SK-N-SH (cell line): ENCODE data around the gene BEST1. TPM values are rescaled to one million over a fixed set of nuclear protein-coding genes. Genes with fewer than 3 reads are reported as not detected.

Source experiments
- CTCF ChIA-PET: fragments of 300-600, 350-600 bp; formaldehyde crosslinking; extraction: SDS; loops from one replicate; lab custom pipeline; 2021; lab: Yijun Ruan, JAX
- POLR2A ChIA-PET: fragments of 350-600 bp; sonication (Branson Sonifier 250); formaldehyde crosslinking; extraction: SDS; loops from one replicate; lab custom pipeline; 2020; ENCODE audit warnings: antibody characterized with exemption, inconsistent platforms; lab: Yijun Ruan, JAX
- DNase-seq: peaks from one replicate; pipeline ENCODE4 v3.0.0; 2012
- H2AFZ ChIP-seq: fragments of 200-600 bp; sonication (generic); 2 replicates; pipeline ENCODE4 v1.8.1; 2016; ENCODE audit warnings: antibody characterized with exemption, mild to moderate bottlenecking, low read depth
- H3F3A ChIP-seq: fragments of 200-600 bp; sonication (generic); replicated peaks from 2 replicates; pipeline ENCODE3; 2016; ENCODE audit warnings: antibody characterized with exemption, mild to moderate bottlenecking; ENCODE audit not compliant: insufficient read depth
- H3K27ac ChIP-seq, 2 experiments: fragments of 200-500 bp in 1 of 2; fragments of 200-600 bp in 1 of 2; sonication (Bioruptor generic) in 1 of 2; sonication (generic), shearing (Covaris generic) in 1 of 2; 2 replicates each; pipeline versions ENCODE4 v1.5.1 to v1.6.1; 2014 to 2016; ENCODE audit warnings: low read depth in 2 of 2, inconsistent platforms in 1 of 2, low read length in 1 of 2, mild to moderate bottlenecking in 1 of 2, mixed read lengths in 1 of 2
- H3K27me3 ChIP-seq: fragments of 200-600 bp; sonication (generic), shearing (Covaris generic); 2 replicates; pipeline ENCODE4 v1.6.1; 2016; ENCODE audit warnings: mixed run types; ENCODE audit not compliant: insufficient read depth
- H3K36me3 ChIP-seq, 2 experiments: fragments of 200-500 bp in 1 of 2; fragments of 200-600 bp in 1 of 2; sonication (Bioruptor generic) in 1 of 2; sonication (generic) in 1 of 2; replicated peaks in 1 of 2; 2 replicates each; pipeline versions ENCODE3 to v1.5.1; 2014 to 2016; ENCODE audit warnings: low read length in 1 of 2, mild to moderate bottlenecking in 1 of 2; ENCODE audit not compliant: insufficient read depth in 2 of 2, control insufficient read depth in 1 of 2
- H3K4me1 ChIP-seq, 2 experiments: fragments of 200-500 bp in 1 of 2; fragments of 200-600 bp in 1 of 2; sonication (Bioruptor generic) in 1 of 2; sonication (generic), shearing (Covaris generic) in 1 of 2; 2 replicates each; pipeline versions ENCODE4 v1.5.1 to v1.6.1; 2014 to 2016; ENCODE audit warnings: low read depth in 1 of 2, low read length in 1 of 2, mixed run types in 1 of 2; ENCODE audit not compliant: insufficient read depth in 2 of 2, control insufficient read depth in 1 of 2
- H3K4me2 ChIP-seq: fragments of 200-600 bp; sonication (generic), shearing (Covaris generic); 2 replicates; pipeline ENCODE4 v1.6.1; 2017; ENCODE audit warnings: mixed run types
- H3K4me3 ChIP-seq, 2 experiments: fragments of 200-500 bp in 1 of 2; fragments of 200-600 bp in 1 of 2; sonication (Bioruptor generic) in 1 of 2; sonication (generic), shearing (Covaris generic) in 1 of 2; 2 replicates each; pipeline versions ENCODE4 v1.5.1 to v1.8.1; 2014 to 2016; ENCODE audit warnings: low read depth in 2 of 2, inconsistent platforms in 1 of 2, low read length in 1 of 2, mild to moderate bottlenecking in 1 of 2, mixed read lengths in 1 of 2, moderate library complexity in 1 of 2
- H3K79me2 ChIP-seq: fragments of 200-600 bp; sonication (generic); 2 replicates; pipeline ENCODE4 v1.8.1; 2017; ENCODE audit warnings: mild to moderate bottlenecking; ENCODE audit not compliant: insufficient read depth
- H3K9ac ChIP-seq: fragments of 200-600 bp; sonication (generic); 2 replicates; pipeline ENCODE4 v1.6.1; 2017; ENCODE audit warnings: mixed run types
- H3K9me2 ChIP-seq: fragments of 200-600 bp; sonication (generic); 2 replicates; pipeline ENCODE4 v1.6.1; 2017; ENCODE audit warnings: mixed run types
- H3K9me3 ChIP-seq: fragments of 200-600 bp; sonication (generic); 2 replicates; pipeline ENCODE4 v1.6.1; 2017; ENCODE audit warnings: mixed run types, mild to moderate bottlenecking, moderate library complexity
- H4K20me1 ChIP-seq: fragments of 200-600 bp; sonication (generic); 2 replicates; pipeline ENCODE4 v1.6.1; 2017; ENCODE audit warnings: mild to moderate bottlenecking, mixed run types; ENCODE audit not compliant: insufficient read depth
- EP300 ChIP-seq, 2 experiments: IDR thresholded peaks; 2 replicates each; pipeline versions ENCODE4 v1.4.0 to v1.6.1; 2012; ENCODE audit warnings: borderline replicate concordance in 1 of 2, low read depth in 1 of 2, low read length in 1 of 2
- FOXJ3 ChIP-seq: sonication (generic); formaldehyde crosslinking; IDR thresholded peaks from 2 replicates; pipeline ENCODE4 v1.5.1; 2020; ENCODE audit warnings: mild to moderate bottlenecking, missing genetic modification reagents
- FOXM1 ChIP-seq: IDR thresholded peaks from 2 replicates; pipeline ENCODE4 v1.4.0; 2012; ENCODE audit warnings: low read depth, mild to moderate bottlenecking
- GABPA ChIP-seq: IDR thresholded peaks from 2 replicates; pipeline ENCODE4 v1.4.0; 2012; ENCODE audit warnings: low read depth, mild to moderate bottlenecking
- MEF2A ChIP-seq: IDR thresholded peaks from 2 replicates; pipeline ENCODE4 v1.4.0; 2012; ENCODE audit warnings: low read depth, borderline replicate concordance
- MXI1 ChIP-seq: IDR thresholded peaks from 2 replicates; pipeline ENCODE4 v1.6.1; 2012; ENCODE audit warnings: mild to moderate bottlenecking, low read depth, low read length, improper control_type of control experiment
- RAD21 ChIP-seq: IDR thresholded peaks from 2 replicates; pipeline ENCODE4 v1.6.1; 2012; ENCODE audit warnings: mild to moderate bottlenecking, low read length
- SMC3 ChIP-seq: IDR thresholded peaks from 2 replicates; pipeline ENCODE4 v1.6.1; 2012; ENCODE audit warnings: low read depth, low read length, improper control_type of control experiment
- TAF1 ChIP-seq: IDR thresholded peaks from 2 replicates; pipeline ENCODE4 v1.6.1; 2012; ENCODE audit warnings: low read depth, mild to moderate bottlenecking, low read length, moderate library complexity, borderline replicate concordance
- TEAD4 ChIP-seq: IDR thresholded peaks from 2 replicates; pipeline ENCODE4 v1.4.0; 2012; ENCODE audit warnings: mild to moderate bottlenecking, borderline replicate concordance; ENCODE audit not compliant: insufficient read depth
- WGBS: methylation state at CpG from one replicate; pipeline ENCODE4 v1.1.6; 2017; ENCODE audit warnings: low lambda C conversion rate; 5-methylcytosine and 5-hydroxymethylcytosine counted together
- polyA plus RNA-seq, 3 experiments: library from polyadenylated mRNA; depleted of rRNA; stranded (reverse); fragments of >200 nt; gene quantifications; 2 replicates each; pipeline ENCODE4 v1.2.3, GENCODE V29; 2012
- TF ChIP-seq, protein P1 (sequence below): IDR thresholded peaks from 2 replicates; pipeline ENCODE4 v1.4.0; 2012; ENCODE audit warnings: low read depth, borderline replicate concordance
- TF ChIP-seq, protein P2 (sequence below): IDR thresholded peaks from 2 replicates; pipeline ENCODE4 v1.4.0; 2012; ENCODE audit warnings: low read depth, borderline replicate concordance
- TF ChIP-seq, protein P3 (sequence below): IDR thresholded peaks from 2 replicates; pipeline ENCODE4 v1.4.0; 2012; ENCODE audit warnings: low read depth

Gene BEST1
- polyA plus RNA-seq, 1 of the 3 experiments (the other 2 are of a cell fraction): 0.30 TPM

GRCh38 chr11:61961570-61962212, 11.5 kb downstream of the BEST1 start:
- Histone ChIP-seq H3K4me3 (no peak overlapping the region), H2AFZ (no peak overlapping the region), H3F3A (peaks cover 36% of the 10 kb centered on the region), H3K79me2 (peaks cover 25% of the 10 kb centered on the region), H3K27ac (no peak overlapping the region; a peak in 1 of 4 replicates), H3K9me3 (no peaks in the 10 kb centered on the region), H3K36me3 (peaks cover 31 to 34% of the 10 kb centered on the region in 2 experiments), H3K9ac (no peak overlapping the region), H3K9me2 (no peaks in the 10 kb centered on the region)
- CTCF ChIA-PET: interaction anchor here (2.2 to 11.7 kb wide), 4 partner anchors 12 to 120 kb away, joined by 7 to 64 read pairs (median 28); partner anchors contain the start of gene BEST1
- DNase-seq: no peak
- WGBS: 93% methylated on average over 8 of the region's 8 CpGs
- TF ChIP-seq GABPA (no peak), MXI1 (no peak), FOXM1 (no peak), FOXJ3 (CRISPR knock-in tag) (no peak), TEAD4 (no peak), RAD21 (no peak), TAF1 (no peak), EP300 (IDR thresholded peaks at IDR 0.05; ENCODE audit: borderline replicate concordance in 1 of 2, low read depth in 1 of 2, low read length in 1 of 2) (no peak), MEF2A (no peak), SMC3 (no peak)
- TF ChIP-seq, protein P1, sequence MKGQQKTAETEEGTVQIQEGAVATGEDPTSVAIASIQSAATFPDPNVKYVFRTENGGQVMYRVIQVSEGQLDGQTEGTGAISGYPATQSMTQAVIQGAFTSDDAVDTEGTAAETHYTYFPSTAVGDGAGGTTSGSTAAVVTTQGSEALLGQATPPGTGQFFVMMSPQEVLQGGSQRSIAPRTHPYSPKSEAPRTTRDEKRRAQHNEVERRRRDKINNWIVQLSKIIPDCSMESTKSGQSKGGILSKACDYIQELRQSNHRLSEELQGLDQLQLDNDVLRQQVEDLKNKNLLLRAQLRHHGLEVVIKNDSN: no peak
- TF ChIP-seq, protein P2, sequence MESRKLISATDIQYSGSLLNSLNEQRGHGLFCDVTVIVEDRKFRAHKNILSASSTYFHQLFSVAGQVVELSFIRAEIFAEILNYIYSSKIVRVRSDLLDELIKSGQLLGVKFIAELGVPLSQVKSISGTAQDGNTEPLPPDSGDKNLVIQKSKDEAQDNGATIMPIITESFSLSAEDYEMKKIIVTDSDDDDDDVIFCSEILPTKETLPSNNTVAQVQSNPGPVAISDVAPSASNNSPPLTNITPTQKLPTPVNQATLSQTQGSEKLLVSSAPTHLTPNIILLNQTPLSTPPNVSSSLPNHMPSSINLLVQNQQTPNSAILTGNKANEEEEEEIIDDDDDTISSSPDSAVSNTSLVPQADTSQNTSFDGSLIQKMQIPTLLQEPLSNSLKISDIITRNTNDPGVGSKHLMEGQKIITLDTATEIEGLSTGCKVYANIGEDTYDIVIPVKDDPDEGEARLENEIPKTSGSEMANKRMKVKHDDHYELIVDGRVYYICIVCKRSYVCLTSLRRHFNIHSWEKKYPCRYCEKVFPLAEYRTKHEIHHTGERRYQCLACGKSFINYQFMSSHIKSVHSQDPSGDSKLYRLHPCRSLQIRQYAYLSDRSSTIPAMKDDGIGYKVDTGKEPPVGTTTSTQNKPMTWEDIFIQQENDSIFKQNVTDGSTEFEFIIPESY: no peak
- TF ChIP-seq, protein P3, sequence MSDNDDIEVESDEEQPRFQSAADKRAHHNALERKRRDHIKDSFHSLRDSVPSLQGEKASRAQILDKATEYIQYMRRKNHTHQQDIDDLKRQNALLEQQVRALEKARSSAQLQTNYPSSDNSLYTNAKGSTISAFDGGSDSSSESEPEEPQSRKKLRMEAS: no peak
- TF ChIP-seq, all 33 proteins: peak for 0
- no peaks in the 10 kb centered on the region for H3K27me3 ChIP-seq
- peaks cover 14 to 15% of the 10 kb centered on the region in 2 experiments for H3K4me1 ChIP-seq
- no peak overlapping the region for H3K4me2 ChIP-seq
- POLR2A ChIA-PET: interaction anchor here (1.2 to 3.0 kb wide), 2 partner anchors 12 to 62 kb away, joined by 3 to 18 read pairs; partner anchors contain the start of gene BEST1
- peaks cover 38% of the 10 kb centered on the region for H4K20me1 ChIP-seq
